Mesenchymal stem cell (in vitro differentiated cells and primary cell): ENCODE measurements around the gene RFTN2.

Source experiments
- DNase-seq: peaks from one replicate; pipeline ENCODE4 v3.0.0-alpha.2; 2013
- H2AFZ ChIP-seq: one replicate; pipeline ENCODE4 v1.6.1; 2013; ENCODE audit warnings: low read depth, mild to moderate bottlenecking, control low read depth, inconsistent platforms, low read length, moderate library complexity
- H2AK5ac ChIP-seq: 2 replicates; pipeline ENCODE4 v1.6.1; 2013; ENCODE audit warnings: low read length, moderate library complexity, mild to moderate bottlenecking, inconsistent platforms; ENCODE audit not compliant: severe bottlenecking
- H2BK120ac ChIP-seq: one replicate; pipeline ENCODE4 v1.6.1; 2013; ENCODE audit warnings: low read depth, mild to moderate bottlenecking, inconsistent platforms, low read length, moderate library complexity
- H2BK12ac ChIP-seq, 2 experiments: one replicate each; pipeline ENCODE4 v1.6.1; 2013; ENCODE audit warnings: inconsistent platforms in 2 of 2, low read length in 2 of 2, mild to moderate bottlenecking in 2 of 2, moderate library complexity in 2 of 2, control low read depth in 1 of 2
- H2BK15ac ChIP-seq: one replicate; pipeline ENCODE4 v1.6.1; 2013; ENCODE audit warnings: mild to moderate bottlenecking, low read depth, inconsistent platforms; ENCODE audit not compliant: poor library complexity, severe bottlenecking
- H2BK5ac ChIP-seq: 2 replicates; pipeline ENCODE4 v1.6.1; 2013; ENCODE audit warnings: low read depth, mild to moderate bottlenecking, low read length, control low read depth, inconsistent platforms; ENCODE audit not compliant: poor library complexity, severe bottlenecking
- H3K14ac ChIP-seq, 2 experiments: one replicate each; pipeline ENCODE4 v1.6.1; 2013; ENCODE audit warnings: inconsistent platforms in 2 of 2, low read length in 2 of 2, control low read depth in 1 of 2, mild to moderate bottlenecking in 1 of 2, moderate library complexity in 1 of 2
- H3K18ac ChIP-seq, 2 experiments: one replicate each; pipeline ENCODE4 v1.6.1; 2013; ENCODE audit warnings: inconsistent platforms in 2 of 2, low read length in 2 of 2, control low read depth in 1 of 2, low read depth in 1 of 2, mild to moderate bottlenecking in 1 of 2
- H3K23ac ChIP-seq, 2 experiments: one replicate each; pipeline ENCODE4 v1.6.1; 2013; ENCODE audit warnings: inconsistent platforms in 2 of 2, low read length in 2 of 2, mild to moderate bottlenecking in 2 of 2, moderate library complexity in 2 of 2, control low read depth in 1 of 2
- H3K27ac ChIP-seq: 2 replicates; pipeline ENCODE4 v1.5.1; 2013; ENCODE audit warnings: mild to moderate bottlenecking, moderate library complexity, low read length, control low read depth, inconsistent platforms; ENCODE audit not compliant: poor library complexity, severe bottlenecking
- H3K27me3 ChIP-seq, 2 experiments: 2 replicates each; pipeline versions ENCODE4 v1.6.1 to v1.7.0; 2013; ENCODE audit warnings: low read length in 2 of 2, mild to moderate bottlenecking in 2 of 2, moderate library complexity in 2 of 2, control low read depth in 1 of 2, inconsistent platforms in 1 of 2; ENCODE audit not compliant: control insufficient read depth in 1 of 2, insufficient read depth in 1 of 2
- H3K36me3 ChIP-seq, 2 experiments: 2 replicates each; pipeline versions ENCODE4 v1.6.1 to v1.7.0; 2013; ENCODE audit warnings: low read length in 2 of 2, control low read depth in 1 of 2, inconsistent platforms in 1 of 2, low read depth in 1 of 2, mild to moderate bottlenecking in 1 of 2; ENCODE audit not compliant: insufficient read depth in 2 of 2, control insufficient read depth in 1 of 2
- H3K4ac ChIP-seq, 2 experiments: one replicate each; pipeline ENCODE4 v1.6.1; 2013; ENCODE audit warnings: inconsistent platforms in 2 of 2, low read length in 2 of 2, mild to moderate bottlenecking in 2 of 2, moderate library complexity in 2 of 2, control low read depth in 1 of 2, low read depth in 1 of 2
- H3K4me1 ChIP-seq: 2 replicates; pipeline ENCODE4 v1.6.1; 2013; ENCODE audit warnings: low read depth, low read length, control low read depth; ENCODE audit not compliant: control insufficient read depth, insufficient read depth
- H3K4me2 ChIP-seq: 2 replicates; pipeline ENCODE4 v1.6.1; 2013; ENCODE audit warnings: low read length, mild to moderate bottlenecking, inconsistent platforms; ENCODE audit not compliant: poor library complexity, severe bottlenecking
- H3K4me3 ChIP-seq, 2 experiments: 2 replicates each; pipeline versions ENCODE4 v1.5.1 to v1.7.0; 2013; ENCODE audit warnings: low read length in 2 of 2, mild to moderate bottlenecking in 2 of 2, control low read depth in 1 of 2, low read depth in 1 of 2; ENCODE audit not compliant: insufficient read depth in 1 of 2
- H3K79me1 ChIP-seq: replicated peaks from 2 replicates; pipeline ENCODE4 v1.6.1; 2013; ENCODE audit warnings: mild to moderate bottlenecking, control low read depth, low read length, inconsistent platforms; ENCODE audit not compliant: poor library complexity, severe bottlenecking
- H3K9ac ChIP-seq: 2 replicates; pipeline ENCODE4 v1.7.0; 2013; ENCODE audit warnings: mild to moderate bottlenecking, low read length, moderate library complexity
- H3K9me3 ChIP-seq: 2 replicates; pipeline ENCODE4 v1.7.0; 2013; ENCODE audit warnings: mild to moderate bottlenecking, low read length; ENCODE audit not compliant: control insufficient read depth
- H4K8ac ChIP-seq: one replicate; pipeline ENCODE4 v1.6.1; 2013; ENCODE audit warnings: inconsistent platforms, mild to moderate bottlenecking, low read length, moderate library complexity
- H4K91ac ChIP-seq: one replicate; pipeline ENCODE4 v1.6.1; 2013; ENCODE audit warnings: mild to moderate bottlenecking, low read length, inconsistent platforms
- WGBS: methylation state at CpG from one replicate; pipeline ENCODE4 v1.1.7; 2013; ENCODE audit warnings: mixed read lengths; 5-methylcytosine and 5-hydroxymethylcytosine counted together

RFTN2 gene

DNA sequence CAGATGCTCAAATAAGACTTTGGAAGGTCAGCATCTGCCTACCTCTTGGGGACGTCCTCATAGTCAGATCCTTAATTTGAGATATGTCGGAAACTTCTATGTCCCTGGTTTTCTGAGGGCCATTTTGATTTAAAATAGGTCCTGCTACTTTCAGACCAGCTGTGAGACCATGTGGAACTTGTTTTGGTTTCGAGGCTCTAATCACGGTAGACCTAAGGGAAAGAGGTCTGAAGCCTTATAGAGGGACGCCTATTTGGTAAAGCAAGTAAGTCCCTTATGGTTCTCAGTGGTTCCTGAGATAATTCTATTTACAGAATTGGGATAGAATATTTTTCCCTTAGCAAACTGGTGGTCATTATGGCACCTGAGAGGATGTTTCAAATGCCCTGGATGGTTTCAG is 75.1 kb downstream of the RFTN2 start:
- Histone ChIP-seq H3K9me3 (no peaks in the 10 kb centered on the region), H3K36me3 (no peaks in the 10 kb centered on the region), H3K23ac (no peak overlapping the region), H2BK12ac (no peak overlapping the region), H2AFZ (no peak overlapping the region), H2BK15ac (no peak overlapping the region), H3K27ac (no peak overlapping the region), H2AK5ac (no peak overlapping the region), H2BK5ac (no peak overlapping the region), H3K4me2 (no peak overlapping the region), H3K4ac (no peak overlapping the region), H3K9ac (no peak overlapping the region), H2BK120ac (no peak overlapping the region), H3K4me1 (no peaks in the 10 kb centered on the region), H3K79me1 (no peaks in the 10 kb centered on the region), H4K8ac (no peak overlapping the region), H3K27me3 (no peaks in the 10 kb centered on the region), H3K4me3 (no peak overlapping the region), H3K18ac (no peak overlapping the region), H4K91ac (no peak overlapping the region), H3K14ac (no peak overlapping the region)
- WGBS, result 94% methylated on average over 5 of the region's 5 CpGs
- no peak for DNase-seq

DNA sequence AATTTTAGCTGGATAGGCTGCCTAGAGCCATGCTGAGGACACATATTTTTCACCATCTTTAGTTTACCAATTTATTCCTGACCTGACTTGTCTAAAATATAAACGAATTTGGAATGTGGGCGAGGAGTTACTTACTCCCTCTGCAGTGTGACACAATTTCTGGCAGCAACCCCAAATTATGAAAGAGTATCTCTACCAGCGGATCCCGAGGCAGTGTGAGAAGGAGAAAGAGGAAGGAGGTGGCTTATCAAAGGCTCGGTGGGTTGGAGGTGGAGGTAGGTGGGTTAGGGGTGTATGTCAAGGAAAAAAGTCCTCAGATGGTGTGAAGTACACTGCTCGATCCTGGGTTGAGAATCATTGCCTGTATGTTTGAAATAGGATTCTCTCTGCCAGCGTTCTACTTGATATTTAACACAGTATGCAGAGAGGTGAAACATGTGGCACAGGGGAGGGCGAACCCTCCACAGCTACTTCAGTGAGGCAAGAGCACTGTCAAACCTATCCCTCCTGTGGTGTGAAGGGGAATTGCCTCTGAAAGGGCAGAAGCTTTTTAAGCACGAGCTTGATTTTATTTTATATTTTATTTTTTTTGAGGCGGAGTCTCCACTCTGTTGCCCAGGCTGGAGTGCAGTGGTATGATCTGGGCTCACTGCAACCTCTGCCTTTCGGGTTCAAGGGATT is 76.0 kb downstream of the RFTN2 start:
- no peak overlapping the region for H2BK120ac ChIP-seq
- H3K4ac ChIP-seq, result no peak overlapping the region
- WGBS, result 86% methylated on average over 8 of the region's 11 CpGs
- H3K27ac ChIP-seq, result no peak overlapping the region
- no peak overlapping the region for H2BK12ac ChIP-seq
- H4K91ac ChIP-seq, result no peak overlapping the region
- no peak overlapping the region for H2AFZ ChIP-seq
- H4K8ac ChIP-seq, result no peak overlapping the region
- no peak overlapping the region for H3K14ac ChIP-seq
- H3K18ac ChIP-seq, result no peak overlapping the region
- H3K36me3 ChIP-seq, result no peaks in the 10 kb centered on the region
- no peak overlapping the region for H3K23ac ChIP-seq
- no peak overlapping the region for H2BK5ac ChIP-seq
- H3K27me3 ChIP-seq, result no peaks in the 10 kb centered on the region
- H3K4me3 ChIP-seq, result peak overlapping the region in 1 of 2 experiments; percentile 53
- H3K4me1 ChIP-seq, result no peaks in the 10 kb centered on the region
- no peak overlapping the region for H3K4me2 ChIP-seq
- peak overlapping the region; percentile 63 for H3K9ac ChIP-seq
- DNase-seq, result peak; percentile 33
- H2AK5ac ChIP-seq, result no peak overlapping the region
- H3K79me1 ChIP-seq, result no peaks in the 10 kb centered on the region
- no peaks in the 10 kb centered on the region for H3K9me3 ChIP-seq
- H2BK15ac ChIP-seq, result no peak overlapping the region

DNA sequence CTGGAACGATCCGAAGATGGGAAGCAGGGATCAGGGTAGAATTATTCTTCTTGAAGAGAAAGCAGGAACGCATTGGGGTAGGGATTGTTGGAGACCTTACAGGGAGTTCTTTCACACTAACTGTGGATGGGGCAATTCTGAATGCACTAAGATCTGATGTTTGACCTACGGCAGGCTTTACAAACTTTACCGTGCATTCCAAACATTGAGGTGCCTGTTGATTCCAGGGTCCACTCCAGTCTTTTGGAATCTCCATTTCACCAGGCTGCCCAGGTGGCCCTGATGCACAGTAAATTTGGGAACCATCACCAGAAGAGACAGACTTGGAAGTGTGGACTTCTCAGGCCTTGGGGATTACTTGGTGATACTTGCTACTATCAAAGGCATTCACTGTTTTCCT is 76.9 kb downstream of the RFTN2 start:
- Histone ChIP-seq H3K4me2 (no peak overlapping the region), H3K4ac (no peak overlapping the region), H3K79me1 (no peaks in the 10 kb centered on the region), H3K27ac (no peak overlapping the region), H4K91ac (no peak overlapping the region), H2BK15ac (no peak overlapping the region), H3K14ac (no peak overlapping the region), H3K27me3 (no peaks in the 10 kb centered on the region), H3K4me1 (no peaks in the 10 kb centered on the region), H3K36me3 (no peaks in the 10 kb centered on the region), H2AK5ac (no peak overlapping the region), H2BK12ac (no peak overlapping the region), H3K9me3 (no peaks in the 10 kb centered on the region), H3K18ac (no peak overlapping the region), H3K4me3 (no peak overlapping the region), H2BK5ac (no peak overlapping the region), H3K9ac (no peak overlapping the region), H2AFZ (no peak overlapping the region), H4K8ac (no peak overlapping the region), H2BK120ac (no peak overlapping the region), H3K23ac (no peak overlapping the region)
- DNase-seq, result no peak
- 96% methylated on average over 5 of the region's 5 CpGs for WGBS

DNA sequence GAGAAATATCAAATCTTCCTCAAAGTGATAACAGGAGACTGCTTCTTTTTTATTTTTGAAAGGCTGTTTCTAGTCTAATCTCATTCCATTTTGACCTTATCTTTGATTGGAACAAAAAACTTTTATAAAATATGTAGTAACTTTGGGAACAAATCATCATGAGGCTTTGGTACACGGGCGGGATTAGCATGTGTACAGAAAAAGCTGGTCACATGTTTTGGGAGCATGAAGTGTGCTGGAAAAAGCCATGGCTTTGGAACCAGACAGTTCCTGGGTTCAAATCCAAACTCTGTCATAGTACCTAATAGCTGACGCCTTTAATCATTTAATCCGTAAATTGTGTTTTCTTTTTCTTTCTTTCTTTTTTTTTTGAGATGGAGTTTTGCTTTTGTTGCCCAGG is 78.2 kb downstream of the RFTN2 start:
- WGBS, result 98% methylated on average over 3 of the region's 4 CpGs
- Histone ChIP-seq H4K8ac (no peak overlapping the region), H3K23ac (no peak overlapping the region), H3K9me3 (no peaks in the 10 kb centered on the region), H2BK120ac (no peak overlapping the region), H2BK12ac (no peak overlapping the region), H2BK5ac (no peak overlapping the region), H3K4me1 (no peaks in the 10 kb centered on the region), H2AFZ (no peak overlapping the region), H3K27me3 (no peaks in the 10 kb centered on the region), H3K79me1 (no peaks in the 10 kb centered on the region), H2AK5ac (no peak overlapping the region), H2BK15ac (no peak overlapping the region), H3K4me3 (no peak overlapping the region), H3K9ac (no peak overlapping the region), H3K14ac (no peak overlapping the region), H4K91ac (no peak overlapping the region), H3K27ac (no peak overlapping the region), H3K36me3 (no peaks in the 10 kb centered on the region), H3K4ac (no peak overlapping the region), H3K18ac (no peak overlapping the region), H3K4me2 (no peak overlapping the region)
- DNase-seq, result no peak
